Heart right ventricle (tissue), 16 donors: ENCODE results near the gene APPBP2. TPM values are rescaled to one million over a fixed set of nuclear protein-coding genes. Genes with fewer than 3 reads are reported as not detected.

ENCODE experiments used
- ATAC-seq, 8 donors: fragments of 200-7000 bp; cut with Tn5 transposase; one replicate each; pipeline ENCODE4 v1.9.1; 2020; ENCODE audit warnings: mild to moderate bottlenecking in 8 of 8, moderate library complexity in 8 of 8, moderate number of reproducible peaks in 1 of 8
- DNase-seq, 2 donors: peaks; one replicate each; pipeline ENCODE4 v3.0.0-alpha.2; 2020
- H3K27ac ChIP-seq, 10 donors: fragments of 200-600 bp; sonication (generic) in 2 of 10; one replicate each; pipeline versions ENCODE4 v1.5.0 to v1.8.0; 2020 to 2022; ENCODE audit warnings: mild to moderate bottlenecking in 3 of 10
- H3K27me3 ChIP-seq, 7 donors: fragments of 200-600 bp; one replicate each; pipeline ENCODE4 v1.8.0; 2021 to 2022; ENCODE audit warnings: mild to moderate bottlenecking in 2 of 7
- H3K36me3 ChIP-seq, 9 donors: fragments of 200-600 bp; sonication (generic) in 1 of 9; one replicate each; pipeline versions ENCODE4 v1.5.0 to v1.8.0; 2020 to 2022; ENCODE audit warnings: mild to moderate bottlenecking in 2 of 9
- H3K4me1 ChIP-seq, 9 donors: fragments of 200-600 bp; sonication (generic) in 1 of 9; one replicate each; pipeline versions ENCODE4 v1.5.0 to v1.8.0; 2020 to 2022; ENCODE audit warnings: mild to moderate bottlenecking in 4 of 9
- H3K4me3 ChIP-seq, 10 donors: fragments of 200-600 bp; sonication (generic) in 2 of 10; one replicate each; pipeline versions ENCODE4 v1.5.0 to v1.8.0; 2020 to 2022; ENCODE audit warnings: mild to moderate bottlenecking in 7 of 10, moderate library complexity in 2 of 10
- H3K9me3 ChIP-seq, 11 donors: fragments of 200-600 bp in 10 of 11; sonication (generic) in 2 of 11; one replicate each; pipeline versions ENCODE4 v1.5.0 to v1.8.0; 2013 to 2022; ENCODE audit warnings: mild to moderate bottlenecking in 2 of 11, control low read depth in 1 of 11, moderate library complexity in 1 of 11
- WGBS, 2 donors: extraction: QIAGEN DNeasy Blood & Tissue Kit; methylation state at CpG; one replicate each; pipeline ENCODE4 v1.1.7; 2013; ENCODE audit warnings: inconsistent platforms in 1 of 2; 5-methylcytosine and 5-hydroxymethylcytosine counted together
- intact Hi-C, 10 donors: fragments of 100-400 bp; cut with DNase I; formaldehyde crosslinking; loops; one replicate each; pipeline versions ENCODE4 v1.11.1 to v1.14.2; 2022
- polyA plus RNA-seq, 2 donors: library from polyadenylated mRNA; stranded (reverse); fragments of 200-250 nt; gene quantifications; one replicate each; pipeline ENCODE4 v1.2.3, GENCODE V29; 2013
- total RNA-seq, 10 donors: library from RNA; stranded (reverse); fragmentation: NEBNext Ultra II Directional in 3 of 10; extraction: Animal tissue kit (Norgen Biotek cat#: 25700) in 3 of 10; gene quantifications; one replicate each; pipeline versions ENCODE4 v1.2.1 to v1.2.4, GENCODE V29; 2021 to 2023
- TF ChIP-seq, protein P1 (sequence below), 9 donors: fragments of 200-600 bp; sonication (generic) in 2 of 9; IDR thresholded peaks; one replicate each; pipeline versions ENCODE4 v1.5.0 to v1.8.0; 2021 to 2022; ENCODE audit warnings: antibody characterized with exemption in 9 of 9, mild to moderate bottlenecking in 5 of 9, moderate library complexity in 1 of 9
- donor health status: Arrhythmogenic right ventricular cardiomyopathy.
- donor health status: ischemic (EF 13 %, LVEDD 7.1; RV severe dilation, severe dysfunction).
- donor health status: healthy with polysubstance abuse.
- donor health status: DM: no; HTN: yes; CAD: no.
- donor health status: DM: no; HTN: no; CAD: no.
- donor health status: ischemic (EF 25% LVEDD 6.9; RV normal size, moderate dysfunction).
- donor health status: ischemic (EF 25% LVEDD 5.7; RV mildly dilated, moderate dysfunction).
- donor health status: healthy.
- donor health status: DM: yes; HTN: yes; CAD: no.
- donor health status: Ischemic cardiomyopathy.
- donor health status: ischemic (EF 35%, LVEDD 5.7; RV mildly dilated, moderate dysfunction).
- donor health status: nonischemic (EF 11% LVEDD 7.7; RV severe dilation, severe dysfunction).
- donor health status: DM: yes; HTN: yes; CAD: no.
- donor health status: PGD.
- donor health status: ischemic (EF 29% LVEDD 5.4; RV normal size, mild dysfunction).
- donor health status: nonischemic (EF 23%, LVEDD 6.1; RV moderate dilation, normal function).

APPBP2 gene
- total and polyA plus RNA-seq, 12 donors: 4.6 to 22.8 (median 17.2) TPM

GRCh38 chr17:60526726-60527125 lies 684 bp upstream of the APPBP2 start:
- DNase-seq (no peak), ATAC-seq (no peak)
- TF ChIP-seq, protein P1, sequence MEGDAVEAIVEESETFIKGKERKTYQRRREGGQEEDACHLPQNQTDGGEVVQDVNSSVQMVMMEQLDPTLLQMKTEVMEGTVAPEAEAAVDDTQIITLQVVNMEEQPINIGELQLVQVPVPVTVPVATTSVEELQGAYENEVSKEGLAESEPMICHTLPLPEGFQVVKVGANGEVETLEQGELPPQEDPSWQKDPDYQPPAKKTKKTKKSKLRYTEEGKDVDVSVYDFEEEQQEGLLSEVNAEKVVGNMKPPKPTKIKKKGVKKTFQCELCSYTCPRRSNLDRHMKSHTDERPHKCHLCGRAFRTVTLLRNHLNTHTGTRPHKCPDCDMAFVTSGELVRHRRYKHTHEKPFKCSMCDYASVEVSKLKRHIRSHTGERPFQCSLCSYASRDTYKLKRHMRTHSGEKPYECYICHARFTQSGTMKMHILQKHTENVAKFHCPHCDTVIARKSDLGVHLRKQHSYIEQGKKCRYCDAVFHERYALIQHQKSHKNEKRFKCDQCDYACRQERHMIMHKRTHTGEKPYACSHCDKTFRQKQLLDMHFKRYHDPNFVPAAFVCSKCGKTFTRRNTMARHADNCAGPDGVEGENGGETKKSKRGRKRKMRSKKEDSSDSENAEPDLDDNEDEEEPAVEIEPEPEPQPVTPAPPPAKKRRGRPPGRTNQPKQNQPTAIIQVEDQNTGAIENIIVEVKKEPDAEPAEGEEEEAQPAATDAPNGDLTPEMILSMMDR (IDR thresholded peaks at IDR 0.05): no peak
- H3K27ac ChIP-seq: peak overlapping the region in 9 of 10 donors; percentile 92 to 100 (median 99)
- peaks cover 3 to 41% (median 36%) of the 10 kb centered on the region in 9 donors for H3K4me1 ChIP-seq
- intact Hi-C loops: loop anchor here in 4 of 10 donors (1.0 to 5.0 kb wide), 5 partner anchors 41 to 74 kb away; partner anchors contain the start of gene PPM1D (in 1 of the 4)
- peak overlapping the region; percentile 59 to 98 (median 88) for H3K4me3 ChIP-seq
- H3K9me3 ChIP-seq: no peaks in the 10 kb centered on the region
- H3K27me3 ChIP-seq: no peaks in the 10 kb centered on the region
- H3K36me3 ChIP-seq: peaks cover 0 to 6% (median 0%) of the 10 kb centered on the region in 9 donors
- 16 to 21% methylated on average over 6 of the region's 6 CpGs for WGBS, 2 donors

- peak; percentile 11 to 61 (median 34) for ATAC-seq
- TF ChIP-seq, protein P1 (IDR thresholded peaks at IDR 0.05): no peak
- Histone ChIP-seq H3K36me3 (peaks cover 0 to 18% (median 0%) of the 10 kb centered on the region in 9 donors), H3K27ac (peak overlapping the region; percentile 92 to 100 (median 99)), H3K9me3 (no peaks in the 10 kb centered on the region), H3K27me3 (no peaks in the 10 kb centered on the region), H3K4me3 (peak overlapping the region; percentile 59 to 98 (median 88)), H3K4me1 (peaks cover 3 to 49% (median 40%) of the 10 kb centered on the region in 9 donors)
- DNase-seq: peak in 1 of 2 donors; percentile 29
- intact Hi-C loops: loop anchor here in 4 of 10 donors (1.0 to 5.0 kb wide), 4 partner anchors 42 to 76 kb away; partner anchors contain the start of gene PPM1D (in 1 of the 4)
- WGBS, 2 donors: 0% methylated on average over 11 of the region's 11 CpGs
Observed at GRCh38 chr17:60525328-60525684, 736 bp downstream of the APPBP2 start.

DNA sequence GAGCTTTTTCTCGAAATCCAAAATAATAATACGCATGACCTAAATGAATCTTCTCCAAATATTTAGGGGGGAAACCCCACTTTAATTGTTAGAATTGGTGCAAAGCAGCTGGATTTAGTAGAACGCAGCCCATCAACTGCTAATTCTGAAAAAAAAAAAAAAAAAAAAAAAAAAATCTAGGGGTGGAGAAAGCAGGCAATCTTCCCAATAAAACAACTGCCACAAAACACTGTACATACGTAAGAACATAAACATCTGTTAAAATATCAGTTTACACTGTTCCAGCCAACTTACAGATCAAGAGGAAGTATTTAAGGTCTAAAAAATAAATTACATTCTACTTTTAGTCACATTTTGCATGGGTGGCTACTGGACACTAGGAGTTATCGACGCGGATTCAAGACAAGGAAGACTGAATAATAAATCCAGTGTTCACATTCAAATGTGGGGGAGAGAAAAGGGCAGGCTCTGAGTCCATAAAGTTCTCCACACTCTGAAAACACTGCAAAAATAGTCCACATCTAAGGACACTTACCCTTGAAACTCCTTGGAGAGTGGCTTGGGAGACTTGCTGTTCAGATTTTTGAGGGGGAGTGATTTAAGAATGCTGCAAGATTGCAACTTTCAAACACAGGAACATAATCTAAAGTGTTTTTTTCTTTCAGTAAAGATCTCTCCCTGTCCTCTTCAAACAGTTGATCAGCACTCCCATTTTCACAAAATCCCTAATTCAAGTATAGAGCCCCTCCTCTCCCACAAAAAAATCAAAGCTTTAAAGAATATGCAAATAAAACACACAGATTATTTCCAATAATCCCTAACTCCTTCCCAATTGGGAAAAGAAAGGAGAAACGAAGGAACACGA lies 1.3 kb downstream of the APPBP2 start:
- Histone ChIP-seq H3K36me3 (peaks cover 0 to 24% (median 0%) of the 10 kb centered on the region in 9 donors), H3K9me3 (no peaks in the 10 kb centered on the region), H3K4me1 (peaks cover 3 to 49% (median 40%) of the 10 kb centered on the region in 9 donors), H3K27ac (peak overlapping the region in 9 of 10 donors; percentile 92 to 100 (median 99)), H3K27me3 (no peaks in the 10 kb centered on the region), H3K4me3 (peak overlapping the region; percentile 59 to 98 (median 88))
- DNase-seq: no peak
- TF ChIP-seq, protein P1 (IDR thresholded peaks at IDR 0.05): no peak
- no peak for ATAC-seq
- WGBS, 2 donors: 17% methylated on average over 9 of the region's 9 CpGs
- intact Hi-C loops: loop anchor here in 5 of 10 donors (1.0 to 5.0 kb wide), 5 partner anchors 43 to 77 kb away; partner anchors contain the start of gene PPM1D (in 1 of the 5)

DNA sequence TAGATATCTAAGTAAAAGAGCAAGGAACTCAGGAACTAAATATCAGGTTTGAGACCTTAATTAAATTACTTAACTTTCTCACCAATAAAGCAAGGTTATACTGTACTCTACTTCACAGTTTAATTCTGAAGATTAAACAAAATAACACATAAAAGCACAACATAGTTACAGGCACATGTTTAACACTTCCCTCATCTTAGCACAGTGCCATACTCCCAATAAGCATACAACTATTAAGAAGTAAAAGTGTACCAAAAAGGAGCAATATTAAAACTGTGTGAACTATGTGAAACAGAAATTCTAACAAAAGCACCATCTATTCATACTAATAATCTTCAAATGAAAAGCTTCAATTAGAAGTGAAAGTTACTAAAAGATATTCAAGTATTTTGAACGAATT lies 2.2 kb downstream of the APPBP2 start:
- Histone ChIP-seq H3K4me1 (peaks cover 3 to 51% (median 40%) of the 10 kb centered on the region in 9 donors), H3K4me3 (peak overlapping the region in 8 of 10 donors; percentile 73 to 97 (median 88)), H3K9me3 (no peaks in the 10 kb centered on the region), H3K27ac (peak overlapping the region in 1 of 10 donors; percentile 99), H3K27me3 (no peaks in the 10 kb centered on the region), H3K36me3 (peaks cover 0 to 33% (median 5%) of the 10 kb centered on the region in 9 donors)
- TF ChIP-seq, protein P1 (IDR thresholded peaks at IDR 0.05): no peak
- intact Hi-C loops: loop anchor here in 2 of 10 donors (2.0 to 5.0 kb wide), 2 partner anchors 52 to 77 kb away; partner anchors contain the start of gene PPM1D (in 1 of the 2)
- WGBS, 2 donors: 7 to 11% methylated on average over 1 of the region's 1 CpG
- DNase-seq: no peak
- no peak for ATAC-seq
